AG09309 (cell line): Measurements from ENCODE around the gene GABRB1.

Source experiments
- DNase-seq: peaks from one replicate; pipeline ENCODE4 v3.0.0-alpha.2; 2010; ENCODE audit warnings: low read depth
- H3K4me3 ChIP-seq: 2 replicates; pipeline ENCODE4 v1.5.1; 2011; ENCODE audit warnings: mild to moderate bottlenecking, low read depth, low read length, moderate library complexity; ENCODE audit not compliant: control insufficient read depth
- CTCF ChIP-seq: IDR thresholded peaks from 2 replicates; pipeline ENCODE4 v1.5.1; 2011; ENCODE audit warnings: mild to moderate bottlenecking, low read depth, low read length, inconsistent platforms; ENCODE audit not compliant: insufficient read depth, control insufficient read depth; ENCODE audit errors: missing control alignments

The GABRB1 gene

GRCh38 chr4:47194036-47194737, 162.8 kb downstream of the GABRB1 start:
- DNase-seq: no peak
- TF ChIP-seq CTCF: no peak
- no peak overlapping the region for H3K4me3 ChIP-seq

GRCh38 chr4:47195706-47196105, 164.3 kb downstream of the GABRB1 start:
- DNase-seq: no peak
- no peak for TF ChIP-seq CTCF
- H3K4me3 ChIP-seq: no peak overlapping the region

- no peak for DNase-seq
- H3K4me3 ChIP-seq: no peak overlapping the region
- no peak for TF ChIP-seq CTCF
These were observed 167.4 kb downstream of the GABRB1 start for GRCh38 chr4:47198791-47199190.

- DNase-seq: no peak
- no peak overlapping the region for H3K4me3 ChIP-seq
- no peak for TF ChIP-seq CTCF
These were observed 172.2 kb downstream of the GABRB1 start for GRCh38 chr4:47203593-47203992.

GRCh38 chr4:47207555-47207954, 176.2 kb downstream of the GABRB1 start:
- DNase-seq: no peak

GRCh38 chr4:47209833-47210232, 178.5 kb downstream of the GABRB1 start:
- no peak overlapping the region for H3K4me3 ChIP-seq
- TF ChIP-seq CTCF: no peak
- DNase-seq: peak; percentile 34

More at GRCh38 chr4:47207555-47207954, 176.2 kb downstream of the GABRB1 start:
- no peak overlapping the region for H3K4me3 ChIP-seq
- TF ChIP-seq CTCF: no peak

GRCh38 chr4:47210828-47211227, 179.5 kb downstream of the GABRB1 start:
- no peak for DNase-seq
- H3K4me3 ChIP-seq: no peak overlapping the region
- TF ChIP-seq CTCF: no peak
